ENCODE measurements around the gene MRPL12. TPM values are rescaled to one million over a fixed set of nuclear protein-coding genes. Genes with fewer than 3 reads are reported as not detected.

The MRPL12 gene
- total and polyA plus RNA-seq, 7 donors: 93.0 to 558 (median 175) TPM

DNA sequence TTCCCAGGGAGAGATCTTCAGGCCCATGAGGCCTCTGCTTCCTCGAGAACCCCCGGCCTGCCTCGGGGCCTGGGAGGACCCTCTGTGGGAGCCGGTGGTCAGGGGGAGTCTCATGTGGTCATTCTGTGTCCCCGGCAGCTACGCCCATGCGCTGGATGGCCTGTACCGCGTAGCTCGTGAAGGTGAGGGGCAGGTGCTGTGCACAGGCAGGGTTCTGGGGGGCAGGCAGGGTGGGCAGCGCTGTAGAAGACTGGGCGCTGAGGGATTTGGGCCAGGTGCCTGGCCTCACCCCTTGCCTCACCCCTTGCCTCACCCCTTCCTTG is 13.5 kb downstream of the MRPL12 start:
- H3K27me3 ChIP-seq (ENCODE audit: insufficient read depth in 3 of 3, low read length in 2 of 3): no peaks in the 10 kb centered on the region
- H3K27ac ChIP-seq: no peak overlapping the region
- no peak for ATAC-seq
- TF ChIP-seq, protein P1, sequence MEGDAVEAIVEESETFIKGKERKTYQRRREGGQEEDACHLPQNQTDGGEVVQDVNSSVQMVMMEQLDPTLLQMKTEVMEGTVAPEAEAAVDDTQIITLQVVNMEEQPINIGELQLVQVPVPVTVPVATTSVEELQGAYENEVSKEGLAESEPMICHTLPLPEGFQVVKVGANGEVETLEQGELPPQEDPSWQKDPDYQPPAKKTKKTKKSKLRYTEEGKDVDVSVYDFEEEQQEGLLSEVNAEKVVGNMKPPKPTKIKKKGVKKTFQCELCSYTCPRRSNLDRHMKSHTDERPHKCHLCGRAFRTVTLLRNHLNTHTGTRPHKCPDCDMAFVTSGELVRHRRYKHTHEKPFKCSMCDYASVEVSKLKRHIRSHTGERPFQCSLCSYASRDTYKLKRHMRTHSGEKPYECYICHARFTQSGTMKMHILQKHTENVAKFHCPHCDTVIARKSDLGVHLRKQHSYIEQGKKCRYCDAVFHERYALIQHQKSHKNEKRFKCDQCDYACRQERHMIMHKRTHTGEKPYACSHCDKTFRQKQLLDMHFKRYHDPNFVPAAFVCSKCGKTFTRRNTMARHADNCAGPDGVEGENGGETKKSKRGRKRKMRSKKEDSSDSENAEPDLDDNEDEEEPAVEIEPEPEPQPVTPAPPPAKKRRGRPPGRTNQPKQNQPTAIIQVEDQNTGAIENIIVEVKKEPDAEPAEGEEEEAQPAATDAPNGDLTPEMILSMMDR (IDR thresholded peaks at IDR 0.05): no peak
- WGBS, 3 donors: 93 to 96% (median 96%) methylated on average over 11 to 12 of the region's 12 CpGs
- no peaks in the 10 kb centered on the region for H3K36me3 ChIP-seq (ENCODE audit: insufficient read depth in 1 of 2, low read depth in 1 of 2)
- no peaks in the 10 kb centered on the region for H3K9me3 ChIP-seq
- intact Hi-C loops (cut with DNase I): no loop called here
- H3K4me3 ChIP-seq: no peak overlapping the region
- H3K4me1 ChIP-seq: peaks cover 12% of the 10 kb centered on the region
- no peak for DNase-seq

DNA sequence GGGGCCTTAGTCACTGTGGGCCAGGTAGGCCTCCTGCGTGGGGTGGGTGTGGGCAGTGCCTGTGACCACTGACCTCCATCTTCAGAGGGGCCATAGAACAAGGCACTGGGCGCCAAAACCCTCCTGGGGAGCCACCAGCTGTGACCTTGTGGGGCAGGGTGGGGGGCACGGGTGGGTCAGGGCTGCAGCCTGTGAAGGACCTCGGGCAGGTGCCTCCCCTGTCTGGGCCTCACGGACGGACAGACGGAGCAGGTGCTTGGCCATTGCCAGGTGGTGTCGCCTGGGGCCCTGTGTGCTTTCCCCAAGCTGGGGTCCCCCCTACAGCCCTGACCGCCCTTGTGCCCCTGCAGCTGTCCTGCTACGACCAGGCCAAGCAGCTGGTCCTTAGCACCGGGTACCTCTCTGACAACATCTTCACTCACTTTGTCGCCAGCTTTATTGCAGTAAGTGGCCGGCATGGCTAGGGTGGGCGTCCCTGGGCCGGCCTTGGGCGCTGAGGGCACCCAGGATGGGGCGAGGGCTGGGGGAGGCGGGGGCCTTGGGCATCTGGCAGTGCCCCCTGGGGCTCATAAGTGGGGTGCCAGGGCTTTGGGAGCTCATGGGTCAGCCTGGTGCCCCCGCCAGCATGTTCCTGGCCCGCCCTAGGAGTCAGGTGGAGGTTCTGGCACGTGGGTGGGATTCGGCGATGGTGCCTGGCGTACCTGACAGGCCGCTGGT is 14.0 kb downstream of the MRPL12 start:
- 89 to 94% (median 90%) methylated on average over 25 of the region's 25 CpGs for WGBS, 3 donors
- no peaks in the 10 kb centered on the region for H3K36me3 ChIP-seq (ENCODE audit: insufficient read depth in 1 of 2, low read depth in 1 of 2)
- DNase-seq (no peak), ATAC-seq (no peak)
- no peaks in the 10 kb centered on the region for H3K9me3 ChIP-seq
- no peaks in the 10 kb centered on the region for H3K27me3 ChIP-seq (ENCODE audit: insufficient read depth in 3 of 3, low read length in 2 of 3)
- H3K27ac ChIP-seq: no peak overlapping the region
- no peak overlapping the region for H3K4me3 ChIP-seq
- intact Hi-C loops (cut with DNase I): no loop called here
- TF ChIP-seq, protein P1 (IDR thresholded peaks at IDR 0.05): no peak
- H3K4me1 ChIP-seq: peaks cover 15% of the 10 kb centered on the region

DNA sequence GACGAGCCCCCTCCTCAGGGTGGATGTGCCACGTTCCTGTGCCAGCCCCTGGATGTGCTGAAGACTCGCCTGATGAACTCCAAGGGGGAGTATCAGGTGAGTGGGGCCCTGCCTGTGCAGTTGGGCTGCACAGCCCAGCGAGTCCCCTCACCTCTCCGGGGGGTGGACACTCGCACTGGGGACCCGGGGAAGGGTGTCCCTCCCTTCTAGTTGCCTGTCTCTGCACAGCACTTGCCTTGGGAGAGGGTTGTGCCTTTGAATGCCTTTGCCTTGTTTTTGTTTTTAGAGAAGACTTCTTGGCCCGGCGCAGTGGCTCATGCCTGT is 14.6 kb downstream of the MRPL12 start:
- H3K36me3 ChIP-seq (ENCODE audit: insufficient read depth in 1 of 2, low read depth in 1 of 2): no peaks in the 10 kb centered on the region
- TF ChIP-seq, protein P1 (IDR thresholded peaks at IDR 0.05): no peak
- intact Hi-C loops (cut with DNase I): no loop called here
- H3K4me3 ChIP-seq: no peak overlapping the region
- peaks cover 19% of the 10 kb centered on the region for H3K4me1 ChIP-seq
- H3K9me3 ChIP-seq: no peaks in the 10 kb centered on the region
- WGBS, 3 donors: 89 to 96% (median 95%) methylated on average over 9 of the region's 9 CpGs
- no peaks in the 10 kb centered on the region for H3K27me3 ChIP-seq (ENCODE audit: insufficient read depth in 3 of 3, low read length in 2 of 3)
- H3K27ac ChIP-seq: no peak overlapping the region
- ATAC-seq: no peak
- DNase-seq: no peak

DNA sequence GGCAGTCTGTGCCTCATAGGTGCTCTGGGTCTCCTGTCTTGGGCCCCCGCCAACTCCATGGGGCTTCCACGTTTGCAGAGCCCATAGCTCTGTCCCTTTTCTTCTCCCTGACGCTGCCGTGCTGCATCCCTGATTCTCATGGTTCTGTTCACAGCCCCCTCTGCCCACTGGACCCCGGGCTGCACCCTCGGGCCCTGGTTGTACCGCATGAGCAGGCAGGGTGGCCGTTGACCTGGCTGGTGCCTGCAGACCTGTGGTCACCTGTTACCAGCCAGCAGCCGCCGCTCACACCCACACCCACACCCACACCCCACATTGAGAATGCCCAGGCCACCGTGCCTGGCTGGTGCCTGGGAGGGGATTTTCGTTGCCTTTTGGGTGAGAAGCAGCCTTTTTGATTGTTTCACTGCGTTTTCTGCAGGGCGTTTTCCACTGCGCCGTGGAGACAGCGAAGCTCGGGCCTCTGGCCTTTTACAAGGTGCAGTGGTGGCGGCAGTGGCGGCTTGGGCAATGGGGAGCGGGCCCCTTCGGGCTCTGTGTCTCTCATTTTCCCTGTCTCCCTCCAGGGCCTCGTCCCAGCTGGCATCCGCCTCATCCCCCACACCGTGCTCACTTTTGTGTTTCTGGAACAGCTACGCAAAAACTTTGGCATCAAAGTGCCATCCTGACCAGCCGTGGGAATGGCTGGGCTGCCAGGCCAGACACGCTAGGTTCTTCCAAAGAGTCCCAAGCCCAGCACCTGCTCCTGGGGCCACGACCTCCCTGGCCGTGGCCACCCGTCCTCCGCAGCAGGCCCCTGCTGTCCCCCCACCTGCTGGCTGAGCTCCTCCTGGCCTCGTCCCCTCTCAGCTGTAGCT is 16.5 kb downstream of the MRPL12 start:
- 61 to 80% (median 67%) methylated on average over 32 of the region's 33 CpGs for WGBS, 3 donors
- H3K27me3 ChIP-seq (ENCODE audit: insufficient read depth in 3 of 3, low read length in 2 of 3): peaks cover 0 to 6% (median 2%) of the 10 kb centered on the region in 3 donors
- ATAC-seq: no peak
- TF ChIP-seq, protein P1 (IDR thresholded peaks at IDR 0.05): no peak
- no peak overlapping the region for H3K27ac ChIP-seq
- intact Hi-C loops (cut with DNase I): no loop called here
- peaks cover 17% of the 10 kb centered on the region for H3K4me1 ChIP-seq
- no peak overlapping the region for H3K4me3 ChIP-seq
- no peaks in the 10 kb centered on the region for H3K36me3 ChIP-seq (ENCODE audit: insufficient read depth in 1 of 2, low read depth in 1 of 2)
- DNase-seq: no peak
- H3K9me3 ChIP-seq: no peaks in the 10 kb centered on the region

Data from psoas muscle (tissue), 8 donors.